ENCODE results near the gene WDR48.

WDR48 gene

DNA sequence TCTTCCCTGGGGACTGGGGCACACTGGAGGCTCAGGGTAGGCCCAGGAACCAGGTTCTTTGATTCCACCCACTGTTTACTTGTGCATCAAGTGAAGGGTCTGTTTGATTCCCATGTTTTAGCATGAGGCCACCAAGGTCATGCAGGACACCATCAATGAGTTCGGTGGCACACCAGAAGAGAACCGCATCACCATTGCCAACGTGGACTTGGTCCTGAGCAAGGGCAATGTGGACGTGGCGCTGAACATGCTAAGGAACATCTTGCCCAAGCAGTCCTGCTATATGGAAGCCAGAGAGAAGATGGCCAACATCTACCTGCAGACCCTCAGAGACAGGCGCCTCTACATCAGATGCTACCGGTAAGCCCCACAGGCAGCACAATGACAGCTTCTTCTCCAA, 77.1 kb downstream of the WDR48 start:
- no peak for DNase-seq (ENCODE audit: low read depth, low spot score)
- in situ Hi-C loops (cut with HindIII; ENCODE audit: low sequenced_read_pairs): no loop called here
- TF ChIP-seq CTCF (IDR thresholded peaks at IDR 0.05; ENCODE audit: low read depth, low read length): no peak
- H3K4me3 ChIP-seq (ENCODE audit: low read depth, low read length): no peak overlapping the region

DNA sequence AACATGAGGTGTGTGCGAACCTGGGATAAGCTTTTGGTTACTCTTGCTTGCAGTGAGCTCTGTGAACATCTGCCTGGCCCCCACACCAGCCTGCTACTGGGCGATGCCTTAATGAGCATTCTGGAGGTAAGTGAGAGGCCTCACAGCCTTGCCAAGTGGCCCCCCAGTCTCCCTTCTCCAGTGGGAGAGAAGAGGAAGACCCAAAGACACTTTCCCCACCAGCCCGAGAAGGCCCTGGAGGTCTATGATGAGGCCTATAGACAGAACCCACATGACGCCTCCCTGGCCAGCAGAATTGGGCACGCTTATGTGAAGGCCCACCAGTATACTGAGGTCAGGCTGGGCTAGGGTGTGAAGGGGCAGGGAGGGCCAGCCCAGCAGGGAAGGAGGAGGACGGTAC, 78.2 kb downstream of the WDR48 start:
- H3K4me3 ChIP-seq (ENCODE audit: low read depth, low read length): no peak overlapping the region
- TF ChIP-seq CTCF (IDR thresholded peaks at IDR 0.05; ENCODE audit: low read depth, low read length): no peak
- no peak for DNase-seq (ENCODE audit: low read depth, low spot score)
- in situ Hi-C loops (cut with HindIII; ENCODE audit: low sequenced_read_pairs): no loop called here

DNA sequence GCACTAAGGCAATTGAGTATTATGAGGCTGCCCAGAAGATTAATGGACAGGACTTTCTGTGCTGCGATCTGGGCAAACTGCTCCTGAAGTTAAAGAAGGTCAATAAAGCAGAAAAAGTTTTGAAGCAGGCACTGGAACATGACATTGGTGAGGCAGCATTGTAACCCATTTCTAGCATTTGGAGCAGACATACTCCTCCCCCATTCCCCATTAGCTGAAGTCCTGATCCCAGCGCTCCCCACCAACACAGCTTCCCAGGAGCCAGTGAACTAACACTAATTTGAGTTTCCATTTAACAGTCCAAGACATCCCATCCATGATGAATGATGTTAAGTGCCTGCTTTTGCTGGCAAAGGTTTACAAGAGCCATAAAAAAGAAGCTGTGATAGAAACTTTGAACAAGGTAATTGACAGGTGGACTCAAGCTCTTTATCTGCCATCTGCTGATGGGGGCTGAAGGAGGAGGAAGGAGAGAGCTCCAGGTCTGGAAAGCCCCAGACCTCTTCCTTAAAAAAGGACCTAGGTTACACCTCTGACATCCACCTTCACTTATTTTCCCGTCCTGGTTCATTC, 79.0 kb downstream of the WDR48 start:
- in situ Hi-C loops (cut with HindIII; ENCODE audit: low sequenced_read_pairs): no loop called here
- no peak for DNase-seq (ENCODE audit: low read depth, low spot score)
- H3K4me3 ChIP-seq (ENCODE audit: low read depth, low read length): no peak overlapping the region
- TF ChIP-seq CTCF (IDR thresholded peaks at IDR 0.05; ENCODE audit: low read depth, low read length): no peak

DNA sequence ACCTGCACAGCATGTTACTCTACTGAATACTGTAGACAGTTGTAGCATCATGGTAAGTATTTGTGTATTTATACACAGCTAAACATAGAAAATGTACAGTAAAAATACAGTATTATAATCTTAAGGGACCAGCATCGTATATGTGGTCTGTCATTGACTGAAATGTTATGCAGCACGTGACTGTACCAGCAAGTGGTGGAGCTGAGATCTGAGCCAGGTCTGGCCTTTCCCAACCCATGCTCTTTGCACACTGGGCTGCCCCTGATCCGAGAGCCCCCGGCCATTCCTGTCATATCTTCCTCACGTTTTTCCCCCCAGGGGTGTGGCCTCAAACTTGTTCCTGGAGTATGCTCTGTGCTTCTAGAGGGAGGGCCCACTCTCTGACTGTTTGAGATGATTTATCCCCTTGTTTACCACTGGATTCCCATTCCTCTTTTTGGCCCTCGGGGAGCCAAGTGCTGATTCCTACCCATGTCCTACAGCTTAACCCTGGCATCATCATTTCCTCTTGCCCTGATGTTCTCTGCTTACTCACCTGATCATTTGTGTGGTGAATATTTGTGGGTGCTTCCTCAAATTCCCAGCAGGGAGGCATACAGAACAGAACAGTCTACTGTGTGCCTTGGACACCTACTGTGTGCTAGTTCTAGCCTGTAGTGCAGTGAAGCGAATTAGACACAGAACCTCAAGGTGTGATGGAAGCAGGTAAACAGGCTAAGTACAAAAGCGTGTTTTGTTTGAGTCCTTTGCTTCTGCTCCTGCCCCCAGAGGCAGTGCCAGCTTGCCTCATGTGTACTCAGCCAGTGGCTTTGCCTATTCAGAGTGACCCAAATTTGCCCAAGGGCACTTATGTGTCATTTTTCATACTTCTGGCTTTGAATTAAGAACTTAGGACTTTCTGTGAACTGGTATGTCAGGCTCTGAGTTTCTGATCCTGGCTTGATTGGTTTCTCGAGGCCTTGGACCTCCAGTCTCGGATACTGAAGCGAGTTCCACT, 80.6 kb downstream of the WDR48 start:
- TF ChIP-seq CTCF (IDR thresholded peaks at IDR 0.05; ENCODE audit: low read depth, low read length): no peak
- H3K4me3 ChIP-seq (ENCODE audit: low read depth, low read length): no peak overlapping the region
- in situ Hi-C loops (cut with HindIII; ENCODE audit: low sequenced_read_pairs): no loop called here
- DNase-seq (ENCODE audit: low read depth, low spot score): no peak

- H3K4me3 ChIP-seq (ENCODE audit: low read depth, low read length): no peak overlapping the region
- no peak for TF ChIP-seq CTCF (IDR thresholded peaks at IDR 0.05; ENCODE audit: low read depth, low read length)
- no peak for DNase-seq (ENCODE audit: low read depth, low spot score)
- in situ Hi-C loops (cut with HindIII; ENCODE audit: low sequenced_read_pairs): no loop called here
Observed at GRCh38 chr3:39133093-39133490, 81.3 kb downstream of the WDR48 start.

DNA sequence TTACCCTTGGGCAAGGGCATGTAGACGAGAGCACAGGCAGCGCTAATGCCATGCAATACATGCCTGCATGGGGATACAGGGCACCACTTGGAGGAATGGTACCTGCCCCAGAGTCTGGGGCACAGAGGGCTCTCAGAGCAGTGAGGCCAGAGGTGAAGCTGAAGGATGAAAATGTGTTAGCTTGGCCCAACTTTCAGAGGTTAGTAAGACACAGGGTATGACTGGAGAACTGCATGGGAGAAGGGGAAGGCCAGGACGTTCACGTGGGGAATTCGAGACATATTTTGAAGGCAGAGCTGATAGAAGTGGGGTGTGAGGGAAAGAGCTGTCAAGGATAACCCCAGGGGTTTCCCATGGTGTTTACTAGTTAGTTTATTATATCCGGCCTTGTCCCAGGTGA, 82.0 kb downstream of the WDR48 start:
- in situ Hi-C loops (cut with HindIII; ENCODE audit: low sequenced_read_pairs): no loop called here
- no peak for TF ChIP-seq CTCF (IDR thresholded peaks at IDR 0.05; ENCODE audit: low read depth, low read length)
- DNase-seq (ENCODE audit: low read depth, low spot score): no peak

More for the DNA sequence above, 82.0 kb downstream of the WDR48 start:
- H3K4me3 ChIP-seq (ENCODE audit: low read depth, low read length): no peak overlapping the region
